Thymus (tissue), 11 donors: ENCODE data around the gene FOXO3B. TPM values are rescaled to one million over a fixed set of nuclear protein-coding genes. Genes with fewer than 3 reads are reported as not detected.
"Not testable (repeated sequence)": the region's sequence is repeated elsewhere in the genome, so short reads cannot be mapped to it uniquely, and the experiment has no call there.

Experiments
- DNase-seq, 9 donors: peaks; one replicate each; pipeline ENCODE4 v3.0.0-alpha.2; 2013; ENCODE audit warnings: low spot score in 9 of 9, low read depth in 6 of 9, missing footprints in 1 of 9
- H3K27ac ChIP-seq, 2 donors: one replicate each; pipeline ENCODE4 v1.5.1; 2013; ENCODE audit warnings: control low read depth in 1 of 2, low read depth in 1 of 2, low read length in 1 of 2, mild to moderate bottlenecking in 1 of 2, moderate library complexity in 1 of 2
- H3K27me3 ChIP-seq, 2 donors: one replicate each; pipeline ENCODE4 v1.5.1; 2013; ENCODE audit warnings: low read length in 1 of 2; ENCODE audit not compliant: control insufficient read depth in 2 of 2, insufficient read depth in 1 of 2
- H3K36me3 ChIP-seq, 2 donors: one replicate each; pipeline ENCODE4 v1.5.1; 2013; ENCODE audit warnings: low read length in 1 of 2, mild to moderate bottlenecking in 1 of 2, moderate library complexity in 1 of 2; ENCODE audit not compliant: control insufficient read depth in 2 of 2, insufficient read depth in 2 of 2
- H3K4me1 ChIP-seq, 2 donors: one replicate each; pipeline ENCODE4 v1.5.1; 2013; ENCODE audit warnings: low read length in 2 of 2; ENCODE audit not compliant: control insufficient read depth in 2 of 2, insufficient read depth in 2 of 2
- H3K4me3 ChIP-seq, 2 donors: one replicate each; pipeline ENCODE4 v1.5.1; 2013; ENCODE audit warnings: low read length in 2 of 2, control low read depth in 1 of 2, mild to moderate bottlenecking in 1 of 2
- H3K9me3 ChIP-seq, 2 donors: one replicate each; pipeline ENCODE4 v1.5.1; 2013; ENCODE audit warnings: low read length in 1 of 2, mild to moderate bottlenecking in 1 of 2; ENCODE audit not compliant: control insufficient read depth in 2 of 2, insufficient read depth in 1 of 2
- whole genome bisulfite sequencing: extraction: QIAGEN DNeasy Blood & Tissue Kit; methylation state at CpG from one replicate; pipeline ENCODE4 v1.1.7; 2013; 5-methylcytosine and 5-hydroxymethylcytosine counted together
- polyA plus RNA-seq: library from polyadenylated mRNA; stranded (reverse); fragments of 200-250 nt; gene quantifications from one replicate; pipeline ENCODE4 v1.2.3, GENCODE V29; 2013
- total RNA-seq: library from RNA; stranded (reverse); fragments of 120-200 nt; gene quantifications from one replicate; pipeline ENCODE4 v1.2.4, GENCODE V29; 2013
- donor health status: healthy.

The FOXO3B gene
- total and polyA plus RNA-seq, 2 donors: 0.55 to 1.8 TPM

DNA sequence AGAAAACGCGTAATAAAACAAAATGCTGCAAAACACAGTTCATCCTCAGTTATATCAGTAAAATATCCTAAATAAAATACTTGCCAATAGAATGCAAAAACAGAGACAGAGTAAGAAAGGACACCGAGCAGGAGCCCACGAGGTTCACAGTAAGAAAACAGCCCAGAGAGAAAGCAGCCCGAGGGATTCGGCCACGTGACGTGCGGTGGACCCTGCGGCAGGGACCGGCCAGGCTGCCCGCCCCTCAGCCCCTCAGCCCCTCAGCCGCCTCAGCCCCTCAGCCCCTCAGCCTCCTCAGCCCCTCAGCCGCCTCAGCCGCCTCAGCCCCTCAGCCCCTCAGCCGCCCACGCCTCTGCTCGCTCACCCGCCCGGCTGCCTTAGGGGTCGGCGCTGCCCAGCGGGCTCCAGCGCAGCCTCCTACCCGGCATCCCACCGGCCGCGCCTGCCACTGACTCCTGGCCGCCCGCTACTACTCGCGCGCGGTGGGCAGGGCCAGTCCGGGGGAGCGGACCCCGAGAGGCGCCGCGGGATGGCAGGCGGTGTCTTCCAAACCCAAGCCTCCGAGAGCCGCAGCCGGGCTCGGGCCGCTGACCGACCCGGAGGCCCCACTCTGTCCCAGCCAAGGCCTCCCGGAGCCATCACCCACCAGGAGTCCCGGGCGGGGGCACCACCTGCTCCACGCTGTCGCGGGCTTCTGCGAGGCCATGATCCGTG, 47.4 kb downstream of the FOXO3B start:
- not testable (repeated sequence) for H3K4me3 ChIP-seq, H3K4me1 ChIP-seq, H3K9me3 ChIP-seq, DNase-seq, H3K27ac ChIP-seq, H3K36me3 ChIP-seq
- 13% methylated on average over 56 of the region's 56 CpGs for WGBS
- H3K27me3 ChIP-seq: peaks cover 4 to 25% of the 10 kb centered on the region in 2 donors

Other genes starting within 250 kb of the FOXO3B start
- 0.05 TPM for gene LGALS9C, start 205.5 kb downstream of the FOXO3B start, total RNA-seq
- 0.37 TPM for gene LGALS9C, start 205.5 kb downstream of the FOXO3B start, polyA plus RNA-seq
- not detected for gene TBC1D28, start 37.9 kb downstream of the FOXO3B start, total RNA-seq
- gene TBC1D28, start 37.9 kb downstream of the FOXO3B start, polyA plus RNA-seq: not detected
- 0.09 TPM for gene FBXW10, start 61.7 kb upstream of the FOXO3B start, total RNA-seq
- gene FBXW10, start 61.7 kb upstream of the FOXO3B start, polyA plus RNA-seq: 0.50 TPM
- 32.2 TPM for gene TVP23B, start 98.9 kb upstream of the FOXO3B start, total RNA-seq
- gene TVP23B, start 98.9 kb upstream of the FOXO3B start, polyA plus RNA-seq: 35.8 TPM
- gene PRPSAP2, start 175.8 kb upstream of the FOXO3B start, total RNA-seq: 56.7 TPM
- gene PRPSAP2, start 175.8 kb upstream of the FOXO3B start, polyA plus RNA-seq: 48.2 TPM